LNCaP clone FGC (cell line): Measurements from ENCODE around the gene TBXA2R.

Source experiments
- DNase-seq: peaks from one replicate; pipeline ENCODE4 v3.0.0-alpha.2; 2011; ENCODE audit warnings: low read depth
- H3K4me3 ChIP-seq: 2 replicates; pipeline ENCODE4 v1.5.1; 2011; ENCODE audit warnings: mild to moderate bottlenecking, low read depth, low read length, control low read depth
- TF ChIP-seq, protein P1 (sequence below): IDR thresholded peaks from 2 replicates; pipeline ENCODE4 v1.5.1; 2012; ENCODE audit warnings: mild to moderate bottlenecking; ENCODE audit not compliant: control insufficient read depth, insufficient read depth; ENCODE audit errors: extremely low read depth

The TBXA2R gene

GRCh38 chr19:3604227-3604986 is 2.3 kb downstream of the TBXA2R start:
- DNase-seq: no peak
- TF ChIP-seq, protein P1, sequence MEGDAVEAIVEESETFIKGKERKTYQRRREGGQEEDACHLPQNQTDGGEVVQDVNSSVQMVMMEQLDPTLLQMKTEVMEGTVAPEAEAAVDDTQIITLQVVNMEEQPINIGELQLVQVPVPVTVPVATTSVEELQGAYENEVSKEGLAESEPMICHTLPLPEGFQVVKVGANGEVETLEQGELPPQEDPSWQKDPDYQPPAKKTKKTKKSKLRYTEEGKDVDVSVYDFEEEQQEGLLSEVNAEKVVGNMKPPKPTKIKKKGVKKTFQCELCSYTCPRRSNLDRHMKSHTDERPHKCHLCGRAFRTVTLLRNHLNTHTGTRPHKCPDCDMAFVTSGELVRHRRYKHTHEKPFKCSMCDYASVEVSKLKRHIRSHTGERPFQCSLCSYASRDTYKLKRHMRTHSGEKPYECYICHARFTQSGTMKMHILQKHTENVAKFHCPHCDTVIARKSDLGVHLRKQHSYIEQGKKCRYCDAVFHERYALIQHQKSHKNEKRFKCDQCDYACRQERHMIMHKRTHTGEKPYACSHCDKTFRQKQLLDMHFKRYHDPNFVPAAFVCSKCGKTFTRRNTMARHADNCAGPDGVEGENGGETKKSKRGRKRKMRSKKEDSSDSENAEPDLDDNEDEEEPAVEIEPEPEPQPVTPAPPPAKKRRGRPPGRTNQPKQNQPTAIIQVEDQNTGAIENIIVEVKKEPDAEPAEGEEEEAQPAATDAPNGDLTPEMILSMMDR: no peak
- H3K4me3 ChIP-seq: no peak overlapping the region

DNA sequence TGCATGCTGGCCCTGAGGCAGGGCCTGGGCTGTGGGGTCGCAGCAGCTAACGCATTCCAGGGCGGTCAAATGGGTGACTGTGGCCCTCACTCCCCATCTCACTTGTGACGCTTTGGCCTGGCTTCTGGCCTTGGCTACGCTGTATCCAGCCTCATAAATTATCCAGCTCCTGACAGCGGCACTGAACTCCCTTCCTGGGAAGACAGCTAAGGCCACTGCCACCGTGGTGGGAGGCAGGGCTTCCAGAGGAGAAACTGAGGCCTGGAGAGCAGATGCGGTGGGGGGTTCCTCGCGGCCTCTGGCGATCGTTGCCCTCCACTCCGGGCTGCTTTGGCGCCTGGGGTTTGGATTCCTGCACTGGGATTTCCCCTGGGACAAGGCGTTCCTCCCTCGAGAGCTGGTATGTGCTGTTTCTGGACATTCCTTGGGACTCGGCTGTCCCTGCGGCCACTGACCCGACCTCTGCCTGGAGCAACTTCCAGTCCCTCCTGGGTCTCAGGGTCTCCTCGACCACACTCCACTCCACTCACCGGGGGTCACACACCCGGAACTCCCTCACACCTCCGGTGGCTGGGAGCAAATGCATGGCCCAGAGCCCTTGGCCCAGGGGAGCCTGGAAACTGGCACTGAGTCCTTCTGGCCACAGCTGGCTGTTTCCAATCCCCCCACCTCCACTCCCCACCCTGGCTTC is 3.4 kb downstream of the TBXA2R start:
- no peak for DNase-seq
- TF ChIP-seq, protein P1: no peak
- H3K4me3 ChIP-seq: no peak overlapping the region

- no peak overlapping the region for H3K4me3 ChIP-seq
- no peak for DNase-seq
- TF ChIP-seq, protein P1: no peak
These were observed 5.7 kb downstream of the TBXA2R start for GRCh38 chr19:3601021-3601420.

- H3K4me3 ChIP-seq: no peak overlapping the region
- DNase-seq: no peak
- TF ChIP-seq, protein P1: no peak
These were observed 6.9 kb downstream of the TBXA2R start for GRCh38 chr19:3599776-3600187.

DNA sequence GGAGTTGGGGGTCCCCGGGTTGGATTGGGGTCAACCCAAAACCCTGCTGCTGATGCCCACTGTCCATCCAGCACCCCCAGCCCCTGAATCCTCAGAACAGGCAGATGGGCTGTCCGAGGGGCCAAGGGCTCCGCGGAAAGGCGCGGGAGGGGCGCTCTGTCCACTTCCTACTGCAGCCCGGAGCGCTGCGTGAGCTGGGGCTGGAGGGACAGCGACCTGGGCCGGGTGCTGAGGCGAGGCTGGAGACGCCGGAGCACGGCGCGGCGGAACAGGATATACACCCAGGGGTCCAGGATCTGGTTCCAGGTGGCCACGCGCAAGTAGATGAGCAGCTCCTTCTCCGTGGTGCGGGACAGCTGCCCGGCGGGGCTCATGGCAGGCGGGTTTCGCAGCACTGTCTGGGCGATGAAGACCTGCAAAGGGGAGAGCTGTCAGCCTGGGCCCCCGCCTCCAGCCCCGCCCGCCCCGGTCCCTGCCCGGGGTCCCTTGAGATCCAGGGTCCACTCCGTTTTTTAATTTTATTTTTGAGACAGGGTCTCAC is 11.1 kb downstream of the TBXA2R start:
- no peak overlapping the region for H3K4me3 ChIP-seq
- TF ChIP-seq, protein P1: no peak
- DNase-seq: no peak

DNA sequence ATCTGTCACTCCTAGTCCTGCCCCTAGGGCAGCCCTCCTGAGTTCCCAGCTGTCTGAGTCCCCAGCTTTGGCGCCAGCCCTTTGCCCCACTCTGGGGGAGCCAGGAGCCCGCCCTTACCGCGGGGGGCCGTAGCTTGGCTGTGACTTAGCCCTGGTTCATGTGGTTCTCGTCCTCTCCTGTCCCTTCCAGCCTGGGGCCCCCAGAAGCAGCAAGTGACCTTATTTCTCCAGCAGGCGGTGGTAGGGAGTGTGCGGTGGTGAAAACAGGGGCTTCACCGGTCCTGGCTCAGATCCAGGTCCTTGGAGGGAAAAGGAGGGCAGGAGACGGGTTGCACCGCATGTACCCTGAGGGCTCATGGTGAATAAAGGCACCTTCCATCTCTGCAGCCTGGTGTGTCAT is 13.5 kb downstream of the TBXA2R start:
- TF ChIP-seq, protein P1: no peak
- no peak for DNase-seq
- no peak overlapping the region for H3K4me3 ChIP-seq
